HepG2 (cell line): Measurements from ENCODE around the gene TBC1D7. TPM values are rescaled to one million over a fixed set of nuclear protein-coding genes. Genes with fewer than 3 reads are reported as not detected.
A peak's percentile ranks its signal among the peaks of the same experiment; 100 is the strongest.

ENCODE experiments used
- CAMTA2 ChIP-seq: sonication (generic); formaldehyde crosslinking; IDR thresholded peaks from 2 replicates; pipeline ENCODE4 v1.4.0; 2020; ENCODE audit warnings: mild to moderate bottlenecking, missing genetic modification reagents, borderline replicate concordance
- CREB1 ChIP-seq, 2 experiments: fragments of 450-650 bp in 1 of 2; IDR thresholded peaks; 2 replicates each; pipeline ENCODE4 v1.6.1; 2016 to 2017; ENCODE audit warnings: control low read depth in 1 of 2, mild to moderate bottlenecking in 1 of 2, missing compliant biosample characterization in 1 of 2, missing genetic modification characterization in 1 of 2
- EEA1 ChIP-seq: sonication (generic); formaldehyde crosslinking; IDR thresholded peaks from 2 replicates; pipeline ENCODE4 v1.5.1; 2020; ENCODE audit warnings: mild to moderate bottlenecking, missing genetic modification reagents, borderline replicate concordance
- HDAC2 ChIP-seq: sonication (generic); formaldehyde crosslinking; IDR thresholded peaks from 2 replicates; pipeline ENCODE4 v1.4.0; 2020; ENCODE audit warnings: missing genetic modification reagents
- HHEX ChIP-seq: IDR thresholded peaks from 2 replicates; pipeline ENCODE4 v1.6.1; 2016; ENCODE audit warnings: control low read depth
- HOXD1 ChIP-seq: sonication (generic); formaldehyde crosslinking; IDR thresholded peaks from 2 replicates; pipeline ENCODE4 v1.5.0; 2020; ENCODE audit warnings: missing genetic modification reagents
- ISX ChIP-seq: sonication (generic); formaldehyde crosslinking; conservative IDR thresholded peaks from 2 replicates; pipeline ENCODE4 v1.5.0; 2020; ENCODE audit warnings: missing genetic modification reagents
- KAT2B ChIP-seq: fragments of 150-350 bp; IDR thresholded peaks from 2 replicates; pipeline ENCODE4 v1.6.1; 2014; ENCODE audit warnings: low read depth, low read length, borderline replicate concordance
- KMT2B ChIP-seq: IDR thresholded peaks from 2 replicates; pipeline ENCODE4 v1.6.1; 2016; ENCODE audit warnings: missing genetic modification reagents, missing compliant biosample characterization
- PCBP1 ChIP-seq: fragments of 200-400 bp; formaldehyde crosslinking; IDR thresholded peaks from 2 replicates; pipeline ENCODE4 v1.6.1; 2017; ENCODE audit warnings: mild to moderate bottlenecking, low read depth, low read length, borderline replicate concordance
- PHF8 ChIP-seq: sonication (generic); formaldehyde crosslinking; IDR thresholded peaks from 2 replicates; pipeline ENCODE4 v1.5.0; 2020; ENCODE audit warnings: missing genetic modification reagents
- POGZ ChIP-seq: sonication (generic); formaldehyde crosslinking; IDR thresholded peaks from 2 replicates; pipeline ENCODE4 v1.4.0; 2020; ENCODE audit warnings: mild to moderate bottlenecking, missing genetic modification reagents
- RNF2 ChIP-seq: fragments of 450-650 bp; conservative IDR thresholded peaks from 2 replicates; pipeline ENCODE4 v1.6.1; 2016; ENCODE audit warnings: low read depth
- RXRB ChIP-seq: IDR thresholded peaks from 2 replicates; pipeline ENCODE4 v1.6.1; 2016; ENCODE audit warnings: borderline replicate concordance, missing genetic modification reagents, missing compliant biosample characterization
- SNAPC5 ChIP-seq: sonication (generic); formaldehyde crosslinking; IDR thresholded peaks from 2 replicates; pipeline ENCODE4 v1.8.1; 2023; ENCODE audit warnings: mild to moderate bottlenecking, missing genetic modification reagents, borderline replicate concordance
- TP53 ChIP-seq: sonication (generic); formaldehyde crosslinking; conservative IDR thresholded peaks from 2 replicates; pipeline ENCODE4 v1.4.0; 2020; ENCODE audit warnings: missing genetic modification reagents
- TRIM24 ChIP-seq: sonication (generic); formaldehyde crosslinking; IDR thresholded peaks from 2 replicates; pipeline ENCODE4 v1.8.0; 2022; ENCODE audit warnings: mild to moderate bottlenecking, missing genetic modification reagents
- ZC3H13 ChIP-seq: sonication (generic); formaldehyde crosslinking; IDR thresholded peaks from 2 replicates; pipeline ENCODE4 v1.8.1; 2023; ENCODE audit warnings: mild to moderate bottlenecking, missing genetic modification reagents, moderate library complexity
- ZNF354B ChIP-seq: sonication (generic); formaldehyde crosslinking; IDR thresholded peaks from 2 replicates; pipeline ENCODE4 v1.8.0; 2022; ENCODE audit warnings: mild to moderate bottlenecking, missing genetic modification reagents
- ZNF430 ChIP-seq: sonication (generic); formaldehyde crosslinking; IDR thresholded peaks from 2 replicates; pipeline ENCODE4 v1.9.0; 2021; ENCODE audit warnings: mild to moderate bottlenecking, missing genetic modification reagents
- ZNF567 ChIP-seq: sonication (generic); formaldehyde crosslinking; IDR thresholded peaks from 2 replicates; pipeline ENCODE4 v1.8.1; 2023; ENCODE audit warnings: mild to moderate bottlenecking, missing genetic modification reagents, borderline replicate concordance
- ZNF768 ChIP-seq: sonication (generic); formaldehyde crosslinking; IDR thresholded peaks from 2 replicates; pipeline ENCODE4 v1.4.0; 2020; ENCODE audit warnings: missing genetic modification reagents
- ZNF816 ChIP-seq: sonication (generic); formaldehyde crosslinking; IDR thresholded peaks from 2 replicates; pipeline ENCODE4 v1.8.0; 2022; ENCODE audit warnings: missing genetic modification reagents, mild to moderate bottlenecking, borderline replicate concordance
- polyA plus RNA-seq, 8 experiments: library from polyadenylated mRNA; depleted of rRNA in 3 of 8; stranded (reverse) in 7 of 8; unstranded in 1 of 8; fragments of >200 nt; fragmentation: Illumina TruSeq in 4 of 8; extraction: Trizol in 4 of 8; gene quantifications; 2 replicates each; pipeline versions ENCODE4 v1.2.1 to v1.2.3, GENCODE V29; 2011 to 2016; ENCODE audit warnings: low read depth in 4 of 8, missing spikeins in 1 of 8, mixed read lengths in 1 of 8; ENCODE audit not compliant: insufficient read depth in 1 of 8
- total RNA-seq, 5 experiments: library from RNA; depleted of rRNA; stranded (reverse); fragments of >200 nt; fragmentation: Illumina TruSeq; extraction: Trizol; gene quantifications; 2 replicates each; pipeline ENCODE4 v1.2.3, GENCODE V29; 2016; ENCODE audit warnings: low read depth in 1 of 5
- TF ChIP-seq, protein P1 (sequence below): sonication (generic); formaldehyde crosslinking; IDR thresholded peaks from 2 replicates; pipeline ENCODE4 v1.4.0; 2020; ENCODE audit warnings: mild to moderate bottlenecking, missing genetic modification reagents
- TF ChIP-seq, protein P2 (sequence below): sonication (generic); formaldehyde crosslinking; IDR thresholded peaks from 2 replicates; pipeline ENCODE4 v1.8.0; 2022; ENCODE audit warnings: mild to moderate bottlenecking, missing genetic modification reagents, moderate library complexity
- TF ChIP-seq, protein P3 (sequence below): sonication (generic); formaldehyde crosslinking; IDR thresholded peaks from 2 replicates; pipeline ENCODE4 v1.4.0; 2020; ENCODE audit warnings: mild to moderate bottlenecking, missing genetic modification reagents

TBC1D7 gene
- total and polyA plus RNA-seq, 2 of the 13 experiments (the other 11 are each of a cell fraction or from before 2014, with no cell fraction given), result 23.3 to 30.8 TPM

GRCh38 chr6:13328076-13328874 is at the start of gene TBC1D7 (continued):
- TF ChIP-seq ZNF816 (CRISPR knock-in tag), result 0 out of 2 replicates have a peak, but pooled peaks have one; percentile 57
- peak; percentile 14; the same call in 1 of the 2 replicates for TF ChIP-seq ZNF354B
- 0 out of 2 replicates have a peak, but pooled peaks have one; percentile 27 for TF ChIP-seq CAMTA2 (CRISPR knock-in tag)
- TF ChIP-seq, protein P1, sequence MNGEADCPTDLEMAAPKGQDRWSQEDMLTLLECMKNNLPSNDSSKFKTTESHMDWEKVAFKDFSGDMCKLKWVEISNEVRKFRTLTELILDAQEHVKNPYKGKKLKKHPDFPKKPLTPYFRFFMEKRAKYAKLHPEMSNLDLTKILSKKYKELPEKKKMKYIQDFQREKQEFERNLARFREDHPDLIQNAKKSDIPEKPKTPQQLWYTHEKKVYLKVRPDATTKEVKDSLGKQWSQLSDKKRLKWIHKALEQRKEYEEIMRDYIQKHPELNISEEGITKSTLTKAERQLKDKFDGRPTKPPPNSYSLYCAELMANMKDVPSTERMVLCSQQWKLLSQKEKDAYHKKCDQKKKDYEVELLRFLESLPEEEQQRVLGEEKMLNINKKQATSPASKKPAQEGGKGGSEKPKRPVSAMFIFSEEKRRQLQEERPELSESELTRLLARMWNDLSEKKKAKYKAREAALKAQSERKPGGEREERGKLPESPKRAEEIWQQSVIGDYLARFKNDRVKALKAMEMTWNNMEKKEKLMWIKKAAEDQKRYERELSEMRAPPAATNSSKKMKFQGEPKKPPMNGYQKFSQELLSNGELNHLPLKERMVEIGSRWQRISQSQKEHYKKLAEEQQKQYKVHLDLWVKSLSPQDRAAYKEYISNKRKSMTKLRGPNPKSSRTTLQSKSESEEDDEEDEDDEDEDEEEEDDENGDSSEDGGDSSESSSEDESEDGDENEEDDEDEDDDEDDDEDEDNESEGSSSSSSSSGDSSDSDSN (CRISPR knock-in tag), result peak; percentile 84
- TF ChIP-seq TP53, result no peak
- TF ChIP-seq POGZ (CRISPR knock-in tag), result peak; percentile 61; the same call in 1 of the 2 replicates
- peak; percentile 45; the same call in 1 of the 2 replicates for TF ChIP-seq CREB1 (IDR thresholded peaks at IDR 0.05)
- peak; percentile 75 for TF ChIP-seq CREB1 (CRISPR knock-in tag; IDR thresholded peaks at IDR 0.05)
- TF ChIP-seq RXRB (CRISPR knock-in tag), result peak; percentile 40; the same call in 1 of the 2 replicates
- peak; percentile 75 for TF ChIP-seq ZNF768 (CRISPR knock-in tag)
- no peak for TF ChIP-seq KAT2B
- TF ChIP-seq ZNF430, result peak; percentile 73
- TF ChIP-seq, protein P2, sequence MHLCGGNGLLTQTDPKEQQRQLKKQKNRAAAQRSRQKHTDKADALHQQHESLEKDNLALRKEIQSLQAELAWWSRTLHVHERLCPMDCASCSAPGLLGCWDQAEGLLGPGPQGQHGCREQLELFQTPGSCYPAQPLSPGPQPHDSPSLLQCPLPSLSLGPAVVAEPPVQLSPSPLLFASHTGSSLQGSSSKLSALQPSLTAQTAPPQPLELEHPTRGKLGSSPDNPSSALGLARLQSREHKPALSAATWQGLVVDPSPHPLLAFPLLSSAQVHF, result 0 out of 2 replicates have a peak, but pooled peaks have one; percentile 26
- no peak for TF ChIP-seq HHEX (CRISPR knock-in tag)
- TF ChIP-seq KMT2B, result peak; percentile 78
- peak; percentile 57; the same call in 1 of the 2 replicates for TF ChIP-seq EEA1 (CRISPR knock-in tag)
- TF ChIP-seq ZC3H13 (CRISPR knock-in tag), result peak; percentile 40; the same call in 1 of the 2 replicates
- TF ChIP-seq ISX (CRISPR knock-in tag), result no peak
- TF ChIP-seq, protein P3, sequence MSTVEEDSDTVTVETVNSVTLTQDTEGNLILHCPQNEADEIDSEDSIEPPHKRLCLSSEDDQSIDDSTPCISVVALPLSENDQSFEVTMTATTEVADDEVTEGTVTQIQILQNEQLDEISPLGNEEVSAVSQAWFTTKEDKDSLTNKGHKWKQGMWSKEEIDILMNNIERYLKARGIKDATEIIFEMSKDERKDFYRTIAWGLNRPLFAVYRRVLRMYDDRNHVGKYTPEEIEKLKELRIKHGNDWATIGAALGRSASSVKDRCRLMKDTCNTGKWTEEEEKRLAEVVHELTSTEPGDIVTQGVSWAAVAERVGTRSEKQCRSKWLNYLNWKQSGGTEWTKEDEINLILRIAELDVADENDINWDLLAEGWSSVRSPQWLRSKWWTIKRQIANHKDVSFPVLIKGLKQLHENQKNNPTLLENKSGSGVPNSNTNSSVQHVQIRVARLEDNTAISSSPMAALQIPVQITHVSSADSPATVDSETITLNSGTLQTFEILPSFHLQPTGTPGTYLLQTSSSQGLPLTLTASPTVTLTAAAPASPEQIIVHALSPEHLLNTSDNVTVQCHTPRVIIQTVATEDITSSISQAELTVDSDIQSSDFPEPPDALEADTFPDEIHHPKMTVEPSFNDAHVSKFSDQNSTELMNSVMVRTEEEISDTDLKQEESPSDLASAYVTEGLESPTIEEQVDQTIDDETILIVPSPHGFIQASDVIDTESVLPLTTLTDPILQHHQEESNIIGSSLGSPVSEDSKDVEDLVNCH, result no peak
- no peak for TF ChIP-seq PCBP1
- TF ChIP-seq HDAC2, result peak; percentile 69
- peak; percentile 97 for TF ChIP-seq PHF8
- TF ChIP-seq SNAPC5 (CRISPR knock-in tag), result peak; percentile 85; the same call in 1 of the 2 replicates
- TF ChIP-seq RNF2, result peak; percentile 96
- TF ChIP-seq HOXD1, result no peak
- TF ChIP-seq ZNF567, result no peak
- no peak for TF ChIP-seq TRIM24
